ENCODE results near the gene SHE. TPM values are rescaled to one million over a fixed set of nuclear protein-coding genes. Genes with fewer than 3 reads are reported as not detected.

The SHE gene
- total and polyA plus RNA-seq, 9 donors, result 4.3 to 20.5 (median 9.0) TPM

- peak in 1 of 5 donors; percentile 21 for DNase-seq
- Histone ChIP-seq H3K27me3 (no peaks in the 10 kb centered on the region), H3K36me3 (no peaks in the 10 kb centered on the region), H3K9me3 (no peaks in the 10 kb centered on the region), H3K27ac (no peak overlapping the region), H3K4me1 (ENCODE audit: insufficient read depth) (peaks cover 4% of the 10 kb centered on the region), H3K4me3 (no peak overlapping the region)
- WGBS, 3 donors, result 61 to 69% (median 62%) methylated on average over 4 of the region's 4 CpGs
- TF ChIP-seq EP300 (IDR thresholded peaks at IDR 0.05) (no peak), POLR2A (IDR thresholded peaks at IDR 0.05) (no peak), CTCF (IDR thresholded peaks at IDR 0.05) (no peak)
- intact Hi-C loops (cut with DNase I), result loop anchor here in 2 of 4 donors (10.0 kb wide), 1 partner anchor 59 kb away; the partner anchor contains the start of gene IL6R (in 2 of the 2)
Observed at GRCh38 chr1:154463512-154463990, 38.7 kb downstream of the SHE start.

- H3K27me3 ChIP-seq, result no peaks in the 10 kb centered on the region
- H3K36me3 ChIP-seq, result no peaks in the 10 kb centered on the region
- WGBS, 3 donors, result 62 to 69% (median 66%) methylated on average over 15 of the region's 15 CpGs
- H3K9me3 ChIP-seq, result no peaks in the 10 kb centered on the region
- H3K4me1 ChIP-seq (ENCODE audit: insufficient read depth), result no peaks in the 10 kb centered on the region
- DNase-seq, result peak in 1 of 5 donors; percentile 3
- H3K4me3 ChIP-seq, result no peak overlapping the region
- no peak for TF ChIP-seq EP300 (IDR thresholded peaks at IDR 0.05)
- no peak for TF ChIP-seq POLR2A (IDR thresholded peaks at IDR 0.05)
- no peak for TF ChIP-seq CTCF (IDR thresholded peaks at IDR 0.05)
- intact Hi-C loops (cut with DNase I), result loop anchor here in 2 of 4 donors (10.0 kb wide), 1 partner anchor 56 kb away; the partner anchor contains the start of gene IL6R (in 2 of the 2)
- no peak overlapping the region for H3K27ac ChIP-seq
Observed at GRCh38 chr1:154460695-154461260, 41.4 kb downstream of the SHE start.

GRCh38 chr1:154459080-154459479 is 43.1 kb downstream of the SHE start:
- Histone ChIP-seq H3K4me1 (ENCODE audit: insufficient read depth) (no peaks in the 10 kb centered on the region), H3K27me3 (no peaks in the 10 kb centered on the region), H3K27ac (no peak overlapping the region), H3K36me3 (no peaks in the 10 kb centered on the region), H3K9me3 (no peaks in the 10 kb centered on the region), H3K4me3 (no peak overlapping the region)
- TF ChIP-seq CTCF (IDR thresholded peaks at IDR 0.05) (no peak), EP300 (IDR thresholded peaks at IDR 0.05) (no peak), POLR2A (IDR thresholded peaks at IDR 0.05) (no peak)
- no peak for DNase-seq
- intact Hi-C loops (cut with DNase I), result no loop called here

- H3K27me3 ChIP-seq, result no peaks in the 10 kb centered on the region
- no peak overlapping the region for H3K27ac ChIP-seq
- WGBS, 3 donors, result 91 to 93% (median 93%) methylated on average over 6 of the region's 6 CpGs
- no peaks in the 10 kb centered on the region for H3K36me3 ChIP-seq
- H3K4me1 ChIP-seq (ENCODE audit: insufficient read depth), result no peaks in the 10 kb centered on the region
- H3K4me3 ChIP-seq, result no peak overlapping the region
- intact Hi-C loops (cut with DNase I), result no loop called here
- DNase-seq, result no peak
- TF ChIP-seq POLR2A (IDR thresholded peaks at IDR 0.05), result no peak
- no peak for TF ChIP-seq EP300 (IDR thresholded peaks at IDR 0.05)
- TF ChIP-seq CTCF (IDR thresholded peaks at IDR 0.05), result no peak
- no peaks in the 10 kb centered on the region for H3K9me3 ChIP-seq
Observed at GRCh38 chr1:154456631-154457030, 45.6 kb downstream of the SHE start.
